ENCODE data around the gene WFDC8.

- no peak for TF ChIP-seq CTCF (IDR thresholded peaks at IDR 0.05; ENCODE audit: low read depth, low read length, poor library complexity, severe bottlenecking)
- TF ChIP-seq EZH2phosphoT487 (IDR thresholded peaks at IDR 0.05; ENCODE audit: borderline replicate concordance, low read length) = no peak
Observed at GRCh38 chr20:45593498-45593897, 14.4 kb upstream of the WFDC8 start.

Measured in DOHH2 (cell line).